ENCODE data around the gene KIAA1755. TPM values are rescaled to one million over a fixed set of nuclear protein-coding genes. Genes with fewer than 3 reads are reported as not detected.

KIAA1755 gene
- total and polyA plus RNA-seq, 9 of the 15 experiments (the other 6 are each of a cell fraction or from before 2014, with no cell fraction given) = not detected

- ChIA-PET CTCF (ENCODE audit: low intra/inter-chr PET ratio) (no interaction called here), POLR2A (no interaction called here)
- 21% methylated on average over 3 of the region's 3 CpGs for WGBS (ENCODE audit: insufficient coverage, low coverage, missing lambda C conversion rate)
- Histone ChIP-seq H3K27me3 (ENCODE audit: control insufficient read depth in 2 of 2, insufficient read depth in 2 of 2, low read length in 2 of 2) (peaks cover 8 to 17% of the 10 kb centered on the region in 2 experiments; a peak in 3 of 5 replicates), H3K9ac (ENCODE audit: insufficient read depth in 1 of 2, low read depth in 2 of 2, low read length in 2 of 2) (no peak overlapping the region), H3K4me1 (replicated peaks in 1 of 2; ENCODE audit: control insufficient read depth in 2 of 2, insufficient read depth in 2 of 2, low read length in 2 of 2) (peaks cover 0 to 3% of the 10 kb centered on the region in 2 experiments; a peak in 2 of 5 replicates), H3K4me3 (no peak overlapping the region), H3K9me3 (replicated peaks; ENCODE audit: control insufficient read depth, insufficient read depth, low read depth, low read length) (no peaks in the 10 kb centered on the region; the same call in 1 of the 2 replicates), H3K36me3 (ENCODE audit: control insufficient read depth, insufficient read depth, low read length) (no peaks in the 10 kb centered on the region), H4K20me1 (replicated peaks; ENCODE audit: control insufficient read depth, insufficient read depth, low read length) (no peaks in the 10 kb centered on the region; the same call in 1 of the 2 replicates), H3K9me1 (ENCODE audit: control insufficient read depth, insufficient read depth, low read length) (no peaks in the 10 kb centered on the region), H2AFZ (ENCODE audit: low read depth, low read length) (no peak overlapping the region), H3K27ac (ENCODE audit: extremely low read depth, low read depth, low read length) (no peak overlapping the region), H3K4me2 (ENCODE audit: insufficient read depth, low read length) (no peak overlapping the region), H3K79me2 (ENCODE audit: control insufficient read depth, insufficient read depth, low read length) (no peaks in the 10 kb centered on the region)
- FAIRE-seq = no peak
- in situ Hi-C loops (cut with MboI) (no loop called here), intact Hi-C loops (cut with micrococcal nuclease) (no loop called here)
- no peak for ATAC-seq
- DNase-seq (ENCODE audit: extremely low read depth in 1 of 4, low spot score in 3 of 4) = no peak
- no TSS peak for BruUV-seq (replicated peaks)
- TF ChIP-seq JUND (IDR thresholded peaks at IDR 0.05; ENCODE audit: borderline replicate concordance, low read depth, low read length) (no peak), JUND (tag; IDR thresholded peaks at IDR 0.05; ENCODE audit: borderline replicate concordance, low read depth, low read length) (no peak), ZNF143 (CRISPR knock-in tag; IDR thresholded peaks at IDR 0.05) (no peak), ZNF263 (CRISPR knock-in tag; IDR thresholded peaks at IDR 0.05; ENCODE audit: borderline replicate concordance) (no peak), ZNF518B (CRISPR knock-in tag; IDR thresholded peaks at IDR 0.05) (no peak), CXXC5 (CRISPR knock-in tag; IDR thresholded peaks at IDR 0.05) (no peak), ZNF239 (CRISPR knock-in tag; IDR thresholded peaks at IDR 0.05) (no peak), BCL6 (CRISPR knock-in tag; IDR thresholded peaks at IDR 0.05) (no peak), ZNF184 (CRISPR knock-in tag; IDR thresholded peaks at IDR 0.05) (no peak), CTCF (IDR thresholded peaks at IDR 0.05 in 2 of 3, conservative IDR thresholded peaks at IDR 0.05 in 1 of 3; ENCODE audit: insufficient read depth in 2 of 3, low read depth in 1 of 3, low read length in 3 of 3) (no peak), BRD9 (IDR thresholded peaks at IDR 0.05; ENCODE audit: low read depth, partially characterized antibody) (no peak), CHD4 (IDR thresholded peaks at IDR 0.05; ENCODE audit: insufficient read depth, insufficient replicate concordance, low read depth, low read length, poor library complexity, severe bottlenecking) (no peak)
- TF ChIP-seq, protein P1, sequence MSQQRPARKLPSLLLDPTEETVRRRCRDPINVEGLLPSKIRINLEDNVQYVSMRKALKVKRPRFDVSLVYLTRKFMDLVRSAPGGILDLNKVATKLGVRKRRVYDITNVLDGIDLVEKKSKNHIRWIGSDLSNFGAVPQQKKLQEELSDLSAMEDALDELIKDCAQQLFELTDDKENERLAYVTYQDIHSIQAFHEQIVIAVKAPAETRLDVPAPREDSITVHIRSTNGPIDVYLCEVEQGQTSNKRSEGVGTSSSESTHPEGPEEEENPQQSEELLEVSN (IDR thresholded peaks at IDR 0.05; ENCODE audit: borderline replicate concordance in 1 of 2, extremely low read depth in 1 of 2, insufficient read depth in 1 of 2, insufficient read length in 1 of 2, low read depth in 1 of 2, low read length in 1 of 2, poor library complexity in 1 of 2, severe bottlenecking in 1 of 2) = no peak
- TF ChIP-seq, protein P2, sequence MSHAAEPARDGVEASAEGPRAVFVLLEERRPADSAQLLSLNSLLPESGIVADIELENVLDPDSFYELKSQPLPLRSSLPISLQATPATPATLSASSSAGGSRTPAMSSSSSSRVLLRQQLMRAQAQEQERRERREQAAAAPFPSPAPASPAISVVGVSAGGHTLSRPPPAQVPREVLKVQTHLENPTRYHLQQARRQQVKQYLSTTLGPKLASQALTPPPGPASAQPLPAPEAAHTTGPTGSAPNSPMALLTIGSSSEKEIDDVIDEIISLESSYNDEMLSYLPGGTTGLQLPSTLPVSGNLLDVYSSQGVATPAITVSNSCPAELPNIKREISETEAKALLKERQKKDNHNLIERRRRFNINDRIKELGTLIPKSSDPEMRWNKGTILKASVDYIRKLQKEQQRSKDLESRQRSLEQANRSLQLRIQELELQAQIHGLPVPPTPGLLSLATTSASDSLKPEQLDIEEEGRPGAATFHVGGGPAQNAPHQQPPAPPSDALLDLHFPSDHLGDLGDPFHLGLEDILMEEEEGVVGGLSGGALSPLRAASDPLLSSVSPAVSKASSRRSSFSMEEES (CRISPR knock-in tag; IDR thresholded peaks at IDR 0.05) = no peak
Observed at GRCh38 chr20:38205001-38205400, 55.5 kb downstream of the KIAA1755 start.

Data from K562 (cell line).